SK-N-MC (cell line): ENCODE measurements around the gene SMURF1.

Source experiments
- EZH2 ChIP-seq: fragments of 200-600 bp; sonication (generic); IDR thresholded peaks from one replicate; pipeline ENCODE4 v1.6.1; 2017; ENCODE audit warnings: antibody characterized with exemption
- POLR2AphosphoS5 ChIP-seq: IDR thresholded peaks from 2 replicates; pipeline ENCODE4 v1.6.1; 2012; ENCODE audit warnings: mild to moderate bottlenecking, low read depth, low read length, borderline replicate concordance

GRCh38 chr7:99112097-99112496 is 31.8 kb downstream of the SMURF1 start:
- TF ChIP-seq EZH2: no peak
- no peak for TF ChIP-seq POLR2AphosphoS5
